HG02678 (cell line): Measurements from ENCODE around the gene CHRNG.

Experiments used
- ATAC-seq: cut with Tn5 transposase; IDR thresholded peaks from one replicate; pipeline ENCODE4 v1.9.1; 2021; ENCODE audit warnings: mild to moderate bottlenecking, moderate library complexity; ENCODE audit not compliant: unreplicated experiment

CHRNG gene

DNA sequence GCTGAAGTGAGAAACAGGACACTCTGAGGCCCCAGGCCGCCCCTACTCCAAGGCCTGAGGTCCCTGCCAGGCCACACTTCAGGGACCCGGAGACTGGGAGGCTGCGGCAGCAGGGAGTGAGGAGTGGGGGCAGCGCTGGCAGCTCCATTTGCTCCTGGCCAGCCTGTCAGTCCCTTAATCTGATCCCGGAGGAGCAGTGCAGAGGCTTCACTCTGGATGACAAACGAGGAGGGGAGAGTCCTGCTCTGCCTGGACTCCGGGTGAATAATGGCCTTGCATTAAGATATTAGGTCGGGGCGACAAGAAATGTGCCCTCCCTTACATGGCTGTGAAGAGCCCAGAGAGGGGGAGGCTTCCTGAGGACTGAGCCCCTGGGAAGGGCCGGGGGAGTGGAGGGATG is 33.6 kb upstream of the CHRNG start:
- no peak for ATAC-seq

DNA sequence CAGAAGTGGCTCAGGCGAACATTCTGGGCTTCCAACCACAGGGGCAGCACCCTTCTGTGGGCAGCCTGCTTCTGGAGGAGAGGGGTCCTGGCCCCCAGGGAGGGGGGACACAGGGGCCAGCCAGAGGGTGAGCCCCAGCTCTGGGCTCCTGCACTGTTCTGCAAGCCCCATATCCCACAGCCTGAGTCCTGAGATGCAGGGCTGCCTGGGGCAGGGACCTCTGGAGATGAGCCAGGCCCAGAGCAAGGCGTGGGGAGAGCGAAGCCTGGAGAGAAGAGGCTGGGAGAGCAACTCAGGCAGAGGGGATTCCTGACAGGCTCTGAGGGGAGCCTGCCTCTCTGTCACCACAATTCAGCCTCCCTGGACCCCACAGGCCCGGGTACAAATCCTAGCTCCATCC is 32.8 kb upstream of the CHRNG start:
- no peak for ATAC-seq

DNA sequence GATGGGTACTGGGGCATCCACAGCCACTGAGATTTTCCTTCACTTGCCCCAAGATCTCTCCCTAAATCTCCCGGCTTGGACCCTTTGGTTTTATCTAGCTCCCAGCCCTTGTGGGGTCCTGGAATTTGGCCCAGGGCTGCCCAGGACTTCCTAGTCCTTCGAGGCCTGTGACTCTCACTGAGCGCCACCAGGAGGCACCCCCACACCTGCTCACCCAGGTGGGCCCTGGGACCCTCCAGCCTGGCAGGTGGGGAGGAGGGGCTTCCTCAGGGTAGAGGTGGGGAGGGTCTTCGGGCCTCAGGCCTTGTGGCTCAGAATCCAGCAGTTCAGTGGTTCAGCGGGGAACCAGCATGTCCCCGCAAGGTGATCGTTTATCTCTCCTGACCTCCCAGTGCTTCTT is 31.2 kb upstream of the CHRNG start:
- no peak for ATAC-seq

DNA sequence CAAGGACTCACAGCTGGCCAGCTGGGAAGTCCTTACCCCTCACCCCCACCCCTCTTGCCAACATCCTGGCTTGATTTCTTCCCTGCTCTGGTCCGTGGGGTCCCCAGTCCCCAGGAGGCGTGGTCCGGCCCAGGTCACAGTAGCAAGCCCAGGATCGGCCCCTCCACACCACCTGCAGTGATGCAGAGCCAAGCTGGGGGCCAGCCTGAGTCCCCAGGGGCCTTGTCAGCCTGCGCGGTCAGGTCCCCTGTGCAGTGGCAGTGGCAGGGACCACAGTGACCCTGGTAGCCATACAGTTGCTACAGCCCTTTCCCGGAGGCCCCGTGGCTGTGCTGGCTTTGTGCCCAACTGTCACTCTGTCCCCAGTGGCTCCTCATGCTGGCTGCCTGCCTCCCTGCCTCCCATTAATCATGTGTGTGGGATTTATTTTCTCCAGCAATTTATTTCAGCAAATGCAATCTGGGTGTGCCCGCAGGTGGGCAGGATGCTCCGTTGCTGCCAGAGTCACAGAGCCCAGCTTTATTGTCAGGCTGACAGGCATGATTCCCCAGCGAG is 28.1 kb upstream of the CHRNG start:
- no peak for ATAC-seq

DNA sequence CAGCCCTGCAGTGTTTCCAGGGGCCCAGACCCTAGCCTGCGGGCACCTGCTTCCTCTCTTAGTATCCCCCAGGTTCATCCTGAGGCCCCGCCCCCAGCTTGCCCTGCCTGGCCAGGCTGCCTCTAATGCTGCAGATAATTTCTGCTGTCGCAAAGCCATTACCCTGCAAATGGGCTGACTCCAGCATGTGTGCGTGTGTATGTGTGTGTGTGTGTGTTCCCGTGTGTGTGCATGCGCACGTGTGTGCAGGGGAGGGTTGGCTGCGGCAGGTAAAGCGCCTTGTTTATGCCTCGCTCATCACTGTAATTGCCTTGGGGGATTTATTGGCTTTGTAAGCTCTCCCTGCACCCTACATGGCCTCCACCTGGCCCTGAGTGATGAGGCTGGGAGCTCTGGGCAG is 26.9 kb upstream of the CHRNG start:
- no peak for ATAC-seq

DNA sequence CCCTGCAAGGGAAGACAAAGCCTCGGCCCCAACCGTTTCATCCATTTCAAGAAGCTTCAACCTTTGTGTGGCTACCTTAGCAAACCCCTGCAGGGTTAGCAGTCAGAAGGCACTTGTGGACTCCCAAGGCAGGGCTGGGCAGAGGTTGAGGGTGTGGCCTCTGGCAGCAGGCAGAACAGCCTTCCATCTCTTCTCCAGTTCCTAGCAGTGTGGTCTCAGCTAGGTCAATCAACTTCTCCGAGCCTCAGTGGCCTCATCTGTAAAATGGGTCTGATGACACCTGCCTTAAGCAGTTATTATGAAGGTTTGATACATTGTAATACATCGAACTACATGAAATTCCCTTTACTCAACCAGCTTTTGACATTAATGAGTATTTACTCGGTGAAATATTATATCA is 26.1 kb upstream of the CHRNG start:
- ATAC-seq, result no peak

DNA sequence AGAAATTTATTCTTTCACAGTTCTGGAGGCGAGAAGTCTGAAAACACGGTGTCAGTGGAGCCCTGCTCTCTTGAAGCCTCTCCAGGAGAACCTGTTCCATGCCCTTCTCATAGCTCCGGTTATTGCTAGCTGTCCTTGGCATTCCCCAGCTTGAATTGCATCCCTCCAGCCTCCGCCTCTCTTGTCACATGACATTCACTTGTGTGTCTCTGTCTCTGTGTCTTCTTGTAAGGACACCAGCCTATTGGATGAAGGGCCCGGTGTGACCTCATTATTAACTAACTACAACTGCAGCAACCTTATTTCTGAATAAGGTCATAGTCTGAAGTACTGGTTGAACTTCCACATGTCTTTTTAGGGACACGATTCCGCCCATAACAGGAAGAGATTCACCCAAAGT is 23.9 kb upstream of the CHRNG start:
- no peak for ATAC-seq

DNA sequence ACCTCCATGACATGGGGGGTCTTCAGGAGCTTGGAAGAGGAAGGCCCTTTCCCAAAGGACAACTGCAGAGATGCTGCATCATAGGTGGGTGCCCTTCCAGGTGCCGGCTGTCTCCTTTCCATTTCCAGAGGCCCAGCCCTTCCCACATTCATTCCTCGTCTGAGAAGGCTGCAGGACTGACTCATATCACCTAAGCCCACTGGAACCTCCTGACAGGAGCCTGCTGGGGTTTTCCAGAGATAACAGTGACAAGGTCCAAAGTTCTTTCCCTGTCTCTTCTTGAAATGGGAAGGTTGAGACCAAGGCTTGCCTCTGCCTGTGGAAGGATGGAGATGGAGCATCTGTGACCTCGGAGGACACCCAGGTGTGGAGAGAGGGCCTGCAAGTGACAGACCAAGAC is 22.9 kb upstream of the CHRNG start:
- no peak for ATAC-seq

DNA sequence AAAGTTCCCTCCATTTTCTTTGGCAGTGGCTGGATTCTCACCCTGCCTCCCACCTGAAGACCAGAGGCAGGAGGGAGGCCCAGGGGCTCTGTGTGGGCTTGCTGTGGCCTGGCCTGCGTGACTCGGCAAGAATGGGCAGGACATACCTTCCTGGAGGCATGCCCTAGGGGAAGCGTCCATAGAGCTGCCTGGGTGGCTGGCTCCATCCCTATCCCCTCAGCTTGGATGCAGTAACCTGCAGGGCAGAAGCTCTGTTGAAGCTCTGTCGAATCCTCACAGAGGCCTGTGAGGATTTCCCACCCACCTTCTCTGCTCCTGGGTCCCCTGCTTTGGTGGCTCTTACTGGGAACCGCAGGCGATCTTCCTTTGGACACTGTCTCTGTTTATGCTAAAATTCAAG is 20.6 kb upstream of the CHRNG start:
- ATAC-seq, result no peak

DNA sequence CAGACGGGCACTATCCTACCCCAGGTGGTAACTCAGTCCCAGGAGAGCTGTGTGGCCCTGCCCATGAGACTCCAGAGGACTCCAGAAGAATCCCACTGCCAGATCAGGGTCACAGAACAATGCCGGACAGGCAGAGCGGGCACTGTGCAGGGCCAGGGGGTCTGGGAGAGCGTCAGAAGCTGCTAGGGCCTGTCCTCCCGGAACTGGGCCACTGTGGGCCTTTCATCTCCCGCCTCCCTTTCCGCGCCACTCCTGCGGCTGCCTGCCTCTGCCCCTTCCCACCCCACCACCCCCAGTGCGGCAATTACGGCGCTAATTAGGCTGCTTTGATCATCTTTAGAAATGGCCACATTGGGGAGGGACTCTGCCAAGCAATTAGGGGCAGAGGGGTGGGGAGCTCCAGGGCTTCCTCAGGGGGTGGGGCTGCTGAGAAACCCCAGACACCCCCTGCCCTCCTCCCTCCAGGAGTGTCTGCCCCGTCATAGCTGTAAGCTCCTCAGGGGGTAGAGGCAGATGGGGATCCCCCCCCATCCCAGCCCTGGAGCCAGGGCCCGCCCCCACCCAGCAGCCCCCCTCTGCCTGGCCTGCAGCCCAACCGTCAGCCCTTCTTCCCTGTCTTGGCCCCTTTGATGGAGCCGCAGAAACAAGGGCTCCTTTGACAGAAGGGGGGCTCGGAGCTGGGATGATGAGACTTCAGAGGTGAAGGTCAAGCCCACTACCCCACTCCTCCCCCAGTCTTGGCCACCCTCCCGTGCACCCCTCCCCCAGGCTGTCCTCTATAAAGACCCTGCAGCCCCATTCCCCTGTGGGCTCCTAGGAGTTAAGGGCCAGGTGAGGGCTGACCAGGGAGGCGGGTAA is 19.7 kb upstream of the CHRNG start, which contains the start of gene PRSS56:
Gene PRSS56 (plus strand): TSS at position 808 of the 858 bp plus-strand sequence. CDS start 211 bp downstream, outside the sequence.
- ATAC-seq, result no peak

DNA sequence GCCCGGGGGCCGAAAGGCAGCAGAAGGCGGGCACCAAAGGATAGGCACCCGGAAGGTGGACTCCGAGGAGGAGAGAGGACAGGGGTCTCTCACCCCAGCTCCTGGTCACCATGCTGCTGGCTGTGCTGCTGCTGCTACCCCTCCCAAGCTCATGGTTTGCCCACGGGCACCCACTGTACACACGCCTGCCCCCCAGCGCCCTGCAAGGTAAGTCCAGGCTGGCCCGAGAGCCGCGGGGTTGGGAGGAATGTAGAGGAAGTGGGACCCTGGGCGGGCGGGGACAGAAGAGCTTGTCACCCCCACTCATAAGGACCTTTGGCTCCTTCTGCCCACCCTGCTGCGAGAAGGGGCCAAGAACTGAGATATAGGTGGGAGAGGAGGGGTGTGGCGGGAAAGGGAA is 19.0 kb upstream of the CHRNG start:
- ATAC-seq, result no peak

DNA sequence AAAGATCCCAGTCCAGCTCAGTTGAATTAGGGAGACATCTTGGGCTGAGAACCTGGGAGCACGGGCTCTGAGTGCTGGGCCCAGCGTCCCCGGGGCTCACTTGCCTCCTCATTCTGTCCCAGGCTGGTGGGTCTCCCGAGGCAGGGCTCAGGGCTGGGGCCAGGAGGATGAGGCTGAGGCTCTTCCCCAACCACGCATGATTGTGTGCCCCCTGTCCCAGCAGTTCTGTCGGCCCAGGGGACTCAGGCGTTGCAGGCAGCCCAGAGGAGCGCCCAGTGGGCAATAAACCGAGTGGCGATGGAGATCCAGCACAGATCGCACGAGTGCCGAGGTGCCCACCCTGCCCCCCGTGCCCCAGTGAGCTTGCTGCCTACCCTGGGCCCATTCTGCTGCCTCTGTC is 18.4 kb upstream of the CHRNG start:
- ATAC-seq, result no peak

DNA sequence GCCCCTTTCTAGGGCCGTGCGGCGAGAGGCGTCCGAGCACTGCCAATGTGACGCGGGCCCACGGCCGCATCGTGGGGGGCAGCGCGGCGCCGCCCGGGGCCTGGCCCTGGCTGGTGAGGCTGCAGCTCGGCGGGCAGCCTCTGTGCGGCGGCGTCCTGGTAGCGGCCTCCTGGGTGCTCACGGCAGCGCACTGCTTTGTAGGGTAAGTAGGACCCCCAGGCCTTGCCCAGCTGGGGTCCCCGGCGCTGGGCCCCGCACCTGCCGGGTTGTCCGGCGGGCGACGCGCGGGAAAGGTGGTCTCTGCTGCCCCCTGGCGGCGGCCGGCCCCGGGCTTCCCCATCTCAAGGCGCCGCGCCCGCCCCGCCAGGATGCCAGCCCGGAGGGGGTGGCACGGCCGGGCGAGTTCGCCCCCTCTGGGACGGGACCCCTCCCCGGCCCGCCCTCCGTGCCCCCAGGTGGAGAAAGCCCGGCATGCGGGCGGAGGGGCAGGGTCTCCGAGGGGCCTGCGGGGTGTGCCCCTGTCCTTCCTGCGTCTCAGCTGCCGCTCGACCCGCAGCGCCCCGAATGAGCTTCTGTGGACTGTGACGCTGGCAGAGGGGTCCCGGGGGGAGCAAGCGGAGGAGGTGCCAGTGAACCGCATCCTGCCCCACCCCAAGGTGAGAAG is 17.4 kb upstream of the CHRNG start:
- peak; percentile 48 for ATAC-seq

DNA sequence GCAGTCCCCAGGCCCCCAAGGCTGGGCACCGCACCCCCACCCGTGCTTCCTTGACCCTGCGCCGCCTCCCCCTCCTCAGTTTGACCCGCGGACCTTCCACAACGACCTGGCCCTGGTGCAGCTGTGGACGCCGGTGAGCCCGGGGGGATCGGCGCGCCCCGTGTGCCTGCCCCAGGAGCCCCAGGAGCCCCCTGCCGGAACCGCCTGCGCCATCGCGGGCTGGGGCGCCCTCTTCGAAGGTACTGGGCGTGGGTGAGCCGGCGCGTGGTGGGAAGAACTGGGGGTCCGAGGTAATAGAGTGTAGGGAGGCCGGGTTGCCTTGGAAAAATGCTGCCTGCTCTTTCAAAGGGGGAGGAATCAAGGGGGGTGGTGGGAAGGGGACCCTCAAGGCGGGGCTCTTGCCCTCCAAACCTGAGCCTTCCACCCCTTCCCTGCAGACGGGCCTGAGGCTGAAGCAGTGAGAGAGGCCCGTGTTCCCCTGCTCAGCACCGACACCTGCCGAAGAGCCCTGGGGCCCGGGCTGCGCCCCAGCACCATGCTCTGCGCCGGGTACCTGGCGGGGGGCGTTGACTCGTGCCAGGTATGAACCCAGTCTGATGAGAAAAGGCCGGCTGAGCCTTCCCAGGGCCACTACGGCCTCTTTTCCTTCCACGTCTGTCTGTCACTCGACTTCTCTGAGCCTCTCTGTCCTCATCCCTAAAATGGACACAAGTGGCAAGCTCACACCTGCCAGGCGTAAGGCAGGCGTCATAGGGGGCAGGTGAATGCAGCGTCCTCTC is 16.7 kb upstream of the CHRNG start:
- ATAC-seq, result no peak

DNA sequence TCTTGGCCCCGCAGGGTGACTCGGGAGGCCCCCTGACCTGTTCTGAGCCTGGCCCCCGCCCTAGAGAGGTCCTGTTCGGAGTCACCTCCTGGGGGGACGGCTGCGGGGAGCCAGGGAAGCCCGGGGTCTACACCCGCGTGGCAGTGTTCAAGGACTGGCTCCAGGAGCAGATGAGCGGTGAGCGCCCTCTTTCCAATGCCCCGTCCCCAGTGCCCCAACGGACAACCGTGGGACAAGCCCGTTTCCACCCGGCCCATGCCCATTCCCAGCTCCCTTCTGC is 16.1 kb upstream of the CHRNG start:
- no peak for ATAC-seq

DNA sequence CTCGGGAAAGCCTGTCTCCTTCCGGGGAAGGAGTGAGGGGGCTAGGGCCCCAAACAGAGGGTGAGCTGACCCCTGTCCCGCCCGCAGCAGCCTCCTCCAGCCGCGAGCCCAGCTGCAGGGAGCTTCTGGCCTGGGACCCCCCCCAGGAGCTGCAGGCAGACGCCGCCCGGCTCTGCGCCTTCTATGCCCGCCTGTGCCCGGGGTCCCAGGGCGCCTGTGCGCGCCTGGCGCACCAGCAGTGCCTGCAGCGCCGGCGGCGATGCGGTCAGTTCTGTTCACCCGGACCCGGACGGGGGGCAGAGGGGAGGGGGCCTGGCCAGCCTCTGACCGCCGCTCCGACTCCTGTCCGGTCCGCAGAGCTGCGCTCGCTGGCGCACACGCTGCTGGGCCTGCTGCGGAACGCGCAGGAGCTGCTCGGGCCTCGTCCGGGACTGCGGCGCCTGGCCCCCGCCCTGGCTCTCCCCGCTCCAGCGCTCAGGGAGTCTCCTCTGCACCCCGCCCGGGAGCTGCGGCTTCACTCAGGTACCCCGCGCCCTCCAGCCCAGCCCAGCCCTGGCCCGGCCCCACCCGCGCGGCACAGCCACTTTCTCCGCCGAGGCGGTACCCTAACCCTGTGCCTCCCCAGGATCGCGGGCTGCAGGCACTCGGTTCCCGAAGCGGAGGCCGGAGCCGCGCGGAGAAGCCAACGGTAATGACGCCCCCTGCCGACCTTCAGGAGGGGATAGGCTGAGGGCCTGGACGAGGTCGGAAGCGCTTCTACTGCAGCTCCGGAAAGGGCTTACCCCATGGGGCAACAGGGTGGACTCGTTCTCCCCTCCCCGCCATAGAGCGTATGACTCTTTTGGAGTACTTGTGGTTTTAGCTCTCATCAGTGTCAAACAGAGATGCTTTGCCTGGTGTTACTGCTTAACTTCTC is 15.6 kb upstream of the CHRNG start:
- ATAC-seq, result no peak

DNA sequence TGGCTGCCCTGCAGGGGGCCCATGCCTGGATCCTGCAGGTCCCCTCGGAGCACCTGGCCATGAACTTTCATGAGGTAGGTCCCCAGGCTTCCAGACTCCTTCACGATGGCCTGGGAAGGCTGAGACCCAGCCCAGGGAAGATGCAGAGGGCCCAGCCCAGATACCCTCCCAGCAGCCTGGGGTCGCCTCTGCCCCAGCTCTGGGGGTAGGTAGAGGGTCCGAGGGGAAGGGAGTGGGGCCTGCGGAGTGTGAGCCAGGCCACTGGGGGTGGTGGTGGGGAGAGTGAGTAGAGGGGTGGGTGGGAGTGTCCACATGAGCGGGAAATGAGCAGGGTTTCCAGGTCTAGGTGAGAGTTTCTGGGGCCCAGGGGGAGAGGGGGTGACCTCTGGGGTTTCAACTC is 14.7 kb upstream of the CHRNG start:
- ATAC-seq, result no peak

DNA sequence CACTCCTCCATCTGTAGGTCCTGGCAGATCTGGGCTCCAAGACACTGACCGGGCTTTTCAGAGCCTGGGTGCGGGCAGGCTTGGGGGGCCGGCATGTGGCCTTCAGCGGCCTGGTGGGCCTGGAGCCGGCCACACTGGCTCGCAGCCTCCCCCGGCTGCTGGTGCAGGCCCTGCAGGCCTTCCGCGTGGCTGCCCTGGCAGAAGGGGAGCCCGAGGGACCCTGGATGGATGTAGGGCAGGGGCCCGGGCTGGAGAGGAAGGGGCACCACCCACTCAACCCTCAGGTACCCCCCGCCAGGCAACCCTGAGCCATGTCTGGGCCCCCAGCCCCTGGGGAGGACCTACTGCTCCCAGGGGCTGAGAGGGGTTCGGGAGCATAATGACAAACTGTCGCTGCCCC is 14.3 kb upstream of the CHRNG start:
- no peak for ATAC-seq

DNA sequence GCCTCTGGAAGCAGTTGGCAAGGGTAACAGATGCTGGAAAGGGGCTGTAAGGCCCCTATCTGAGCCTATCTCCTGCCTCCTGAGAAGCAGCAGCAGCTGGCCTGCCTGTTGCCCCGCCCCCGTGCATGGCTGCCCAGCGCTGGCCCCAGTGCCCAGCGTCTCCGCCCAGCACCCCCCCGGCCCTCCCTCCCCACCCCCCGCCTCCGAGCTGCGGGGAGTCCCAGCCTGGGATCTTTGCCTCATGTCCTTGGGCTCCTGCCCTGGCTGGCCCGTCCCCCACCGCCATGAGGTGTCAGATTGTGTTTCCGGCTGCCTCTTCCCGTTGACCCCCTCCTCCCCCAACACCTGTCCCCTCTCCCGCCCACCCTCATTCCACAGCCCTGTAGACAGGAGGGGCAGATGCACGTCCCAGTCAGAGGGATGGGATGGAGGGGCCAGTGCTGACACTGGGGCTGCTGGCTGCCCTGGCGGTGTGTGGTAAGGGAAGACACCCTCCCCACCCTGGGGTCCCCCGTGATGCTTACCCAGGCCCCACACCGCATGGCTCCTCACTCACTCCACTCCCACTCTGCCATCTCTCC is 13.6 kb upstream of the CHRNG start, which contains the start of gene CHRND:
Gene CHRND (plus strand): TSS at position 370 of the 581 bp plus-strand sequence. CDS start 56 bp downstream, at position 426.
- ATAC-seq, result no peak

DNA sequence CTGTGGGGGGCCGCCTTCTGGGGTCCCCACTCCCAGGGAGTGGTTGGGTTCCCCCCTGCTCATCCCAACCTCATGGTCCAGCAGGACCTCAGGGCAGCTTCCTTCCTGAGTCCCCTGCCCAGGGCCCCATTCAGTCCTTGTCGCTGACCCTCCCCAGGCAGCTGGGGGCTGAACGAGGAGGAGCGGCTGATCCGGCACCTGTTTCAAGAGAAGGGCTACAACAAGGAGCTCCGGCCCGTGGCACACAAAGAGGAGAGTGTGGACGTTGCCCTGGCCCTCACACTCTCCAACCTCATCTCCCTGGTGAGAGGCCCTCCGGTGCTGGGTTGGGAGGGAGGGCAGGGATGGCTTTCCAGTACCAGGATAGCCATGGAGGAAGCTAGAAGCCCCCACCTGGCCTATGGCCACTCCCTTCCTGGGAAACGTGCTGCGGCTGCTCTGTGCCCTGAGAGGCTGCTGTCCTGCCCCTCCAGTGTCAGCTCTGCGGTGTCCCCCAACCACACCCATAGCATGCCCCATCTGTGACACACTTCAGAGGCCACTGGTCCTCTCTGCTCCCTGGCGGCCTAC is 13.0 kb upstream of the CHRNG start:
- ATAC-seq, result no peak
